K562 (cell line): ENCODE measurements around the gene POLR3K. TPM values are rescaled to one million over a fixed set of nuclear protein-coding genes. Genes with fewer than 3 reads are reported as not detected.
"Not testable (repeated sequence)": the region's sequence is repeated elsewhere in the genome, so short reads cannot be mapped to it uniquely, and the experiment has no call there.

Experiments
- ATAC-seq: fragments of 200-7000 bp; cut with Tn5 transposase; 3 replicates; pipeline ENCODE4 v1.9.1; 2020; ENCODE audit warnings: moderate library complexity
- BruUV-seq: library from RNA; stranded (reverse); fragments of 400-500 nt; replicated peaks from 2 replicates; lab custom pipeline; 2021; lab: Mats Ljungman, UMichigan
- CTCF ChIA-PET: fragments of 300-600 bp; formaldehyde crosslinking; extraction: SDS; loops from one replicate; lab custom pipeline; 2021; ENCODE audit warnings: low intra/inter-chr PET ratio; lab: Yijun Ruan, JAX
- POLR2A ChIA-PET: fragments of 300-600, 350-650 bp; sonication (Branson Sonifier 250); formaldehyde crosslinking; extraction: SDS; loops from one replicate; lab custom pipeline; 2021; ENCODE audit warnings: antibody characterized with exemption, inconsistent platforms; lab: Yijun Ruan, JAX
- DNase-seq, 4 experiments: peaks; one replicate each; pipeline versions ENCODE4 v3.0.0 to v3.0.0-alpha.2; 2011 to 2018; ENCODE audit warnings: low spot score in 3 of 4, mixed read lengths in 3 of 4; ENCODE audit errors: extremely low read depth in 1 of 4
- FAIRE-seq: peaks from 2 replicates; lab custom pipeline; 2011; peaks lifted over from hg19 to GRCh38; lab: Jason Lieb, UNC
- H2AFZ ChIP-seq: 2 replicates; pipeline ENCODE4 v1.6.0; 2011; ENCODE audit warnings: low read depth, low read length, control low read depth, inconsistent platforms
- H3K27ac ChIP-seq: fragments of 200-600 bp; 3 replicates; pipeline ENCODE4 v1.8.0; 2011; ENCODE audit warnings: low read depth, mild to moderate bottlenecking, control low read depth, inconsistent platforms, low read length, moderate library complexity, mixed read lengths; ENCODE audit errors: extremely low read depth
- H3K27me3 ChIP-seq, 2 experiments: fragments of 300-600 bp in 1 of 2; 2 replicates in 1 of 2; 3 replicates in 1 of 2; pipeline versions ENCODE4 v1.6.0 to v1.8.0; 2011; ENCODE audit warnings: inconsistent platforms in 2 of 2, low read length in 2 of 2, mild to moderate bottlenecking in 1 of 2, mixed read lengths in 1 of 2, moderate library complexity in 1 of 2; ENCODE audit not compliant: control insufficient read depth in 2 of 2, insufficient read depth in 2 of 2
- H3K36me3 ChIP-seq: fragments of 300-600 bp; 3 replicates; pipeline ENCODE4 v1.8.0; 2011; ENCODE audit warnings: mild to moderate bottlenecking, low read length, inconsistent platforms; ENCODE audit not compliant: control insufficient read depth, insufficient read depth
- H3K4me1 ChIP-seq, 2 experiments: fragments of 200-600 bp in 1 of 2; replicated peaks in 1 of 2; 2 replicates in 1 of 2; 3 replicates in 1 of 2; pipeline versions ENCODE4 v1.5.1 to v1.8.0; 2011; ENCODE audit warnings: inconsistent platforms in 2 of 2, low read length in 2 of 2, mild to moderate bottlenecking in 1 of 2, mixed read lengths in 1 of 2, moderate library complexity in 1 of 2; ENCODE audit not compliant: control insufficient read depth in 2 of 2, insufficient read depth in 2 of 2
- H3K4me2 ChIP-seq: 2 replicates; pipeline ENCODE4 v1.6.1; 2011; ENCODE audit warnings: low read length, control low read depth, inconsistent platforms, mixed read lengths; ENCODE audit not compliant: insufficient read depth
- H3K4me3 ChIP-seq: fragments of 200-600 bp; sonication (generic), shearing (Covaris generic); 2 replicates; pipeline ENCODE4 v1.5.1; 2016; ENCODE audit warnings: control low read depth, inconsistent platforms
- H3K79me2 ChIP-seq: fragments of 200-600 bp; 3 replicates; pipeline ENCODE4 v1.8.0; 2011; ENCODE audit warnings: low read length, inconsistent platforms; ENCODE audit not compliant: control insufficient read depth, insufficient read depth
- H3K9ac ChIP-seq, 2 experiments: 2 replicates each; pipeline versions ENCODE4 v1.6.0 to v1.6.1; 2011; ENCODE audit warnings: low read depth in 2 of 2, low read length in 2 of 2, control low read depth in 1 of 2, inconsistent platforms in 1 of 2, mild to moderate bottlenecking in 1 of 2, mixed read lengths in 1 of 2; ENCODE audit not compliant: insufficient read depth in 1 of 2
- H3K9me1 ChIP-seq: one replicate; pipeline ENCODE4 v1.6.0; 2011; ENCODE audit warnings: inconsistent platforms, mild to moderate bottlenecking, low read length, moderate library complexity; ENCODE audit not compliant: control insufficient read depth, insufficient read depth
- H3K9me3 ChIP-seq: replicated peaks from 2 replicates; pipeline ENCODE4 v1.5.1; 2011; ENCODE audit warnings: low read depth, low read length, inconsistent platforms; ENCODE audit not compliant: control insufficient read depth, insufficient read depth
- H4K20me1 ChIP-seq: replicated peaks from 2 replicates; pipeline ENCODE4 v1.6.1; 2011; ENCODE audit warnings: low read length, inconsistent platforms, mixed read lengths; ENCODE audit not compliant: control insufficient read depth, insufficient read depth
- SMC3 ChIP-seq: conservative IDR thresholded peaks from 2 replicates; pipeline ENCODE4 v1.6.1; 2011; ENCODE audit warnings: low read depth, low read length, improper control_type of control experiment; ENCODE audit not compliant: insufficient read depth
- WGBS: fragments of 100-300 bp; shearing (Covaris generic); methylation state at CpG from one replicate; pipeline ENCODE4 v1.1.6; 2016; ENCODE audit warnings: low coverage, mixed read lengths; ENCODE audit not compliant: insufficient coverage; ENCODE audit errors: missing lambda C conversion rate; 5-methylcytosine and 5-hydroxymethylcytosine counted together
- in situ Hi-C: fragments of 300-500 bp; cut with MboI; formaldehyde crosslinking; loops from 4 replicates; pipeline ENCODE4 v1.15.0; 2018; ENCODE audit warnings: inconsistent platforms, mixed read lengths
- intact Hi-C: fragments of 100-400 bp; cut with micrococcal nuclease; formaldehyde crosslinking; loops from 2 replicates; pipeline ENCODE4 v1.14.2; 2022
- polyA plus RNA-seq, 8 experiments: library from polyadenylated mRNA; depleted of rRNA in 4 of 8; stranded (reverse) in 5 of 8; unstranded in 3 of 8; fragments of >200 nt; fragmentation: Nextera tagmentation in 2 of 8; fragmentation: Illumina TruSeq in 1 of 8; extraction: Ambion mirVana in 2 of 8; extraction: Trizol in 1 of 8; gene quantifications; 2 replicates each; pipeline versions ENCODE4 v1.2.1 to v1.2.3, GENCODE V29; 2011 to 2014; ENCODE audit warnings: inconsistent platforms in 1 of 8, missing spikeins in 1 of 8
- total RNA-seq, 7 experiments: library from RNA; depleted of rRNA in 6 of 7; stranded (reverse); fragments of >200 nt in 6 of 7; fragmentation: Illumina TruSeq in 2 of 7; extraction: Trizol in 2 of 7; gene quantifications; 2 replicates each; pipeline versions ENCODE4 v1.2.1 to v1.2.3, GENCODE V29; 2011 to 2021; ENCODE audit warnings: low replicate concordance in 1 of 7
- TF ChIP-seq, protein P1 (sequence below), 3 experiments: IDR thresholded peaks in 2 of 3; conservative IDR thresholded peaks in 1 of 3; 2 replicates each; pipeline ENCODE4 v1.5.1; 2011 to 2012; ENCODE audit warnings: low read length in 3 of 3, mild to moderate bottlenecking in 3 of 3, control low read depth in 2 of 3, improper control_type of control experiment in 1 of 3, inconsistent platforms in 1 of 3, low read depth in 1 of 3, mixed read lengths in 1 of 3, moderate library complexity in 1 of 3; ENCODE audit not compliant: insufficient read depth in 2 of 3

Gene POLR3K
- total and polyA plus RNA-seq, 9 of the 15 experiments (the other 6 are each of a cell fraction or from before 2014, with no cell fraction given) = 42.1 to 315 (median 86.7) TPM

DNA sequence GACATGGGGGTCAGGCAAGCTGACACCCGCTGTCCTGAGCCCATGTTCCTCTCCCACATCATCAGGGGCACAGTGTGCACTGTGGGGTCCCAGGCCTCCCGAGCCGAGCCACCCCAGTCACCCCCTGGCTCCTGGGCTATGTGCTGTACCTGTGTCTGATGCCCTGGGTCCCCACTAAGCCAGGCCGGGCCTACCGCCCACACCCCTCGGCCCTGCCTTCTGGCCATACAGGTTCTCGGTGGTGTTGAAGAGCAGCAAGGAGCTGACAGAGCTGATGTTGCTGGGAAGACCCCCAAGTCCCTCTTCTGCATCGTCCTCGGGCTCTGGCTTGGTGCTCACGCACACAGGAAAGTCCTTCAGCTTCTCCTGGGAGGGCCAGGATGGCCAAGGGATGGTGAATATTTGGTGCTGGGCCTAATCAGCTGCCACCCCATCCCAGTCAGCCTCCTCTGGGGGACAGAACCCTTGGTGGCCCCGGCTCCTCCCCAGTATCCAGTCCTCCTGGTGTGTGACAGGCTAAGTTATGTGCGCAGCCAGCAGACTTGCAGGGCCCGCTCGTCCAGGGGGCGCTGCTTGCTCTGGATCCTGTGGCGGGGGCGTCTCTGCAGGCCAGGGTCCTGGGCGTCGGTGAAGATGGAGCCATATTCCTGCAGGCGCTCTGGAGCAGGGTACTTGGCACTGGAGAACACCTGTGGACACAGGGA is 36.2 kb downstream of the POLR3K start:
- H3K4me1 ChIP-seq, H3K4me3 ChIP-seq, H3K4me2 ChIP-seq, H3K79me2 ChIP-seq, DNase-seq, H3K27ac ChIP-seq, intact Hi-C loops, CTCF ChIA-PET, H2AFZ ChIP-seq, H3K9me3 ChIP-seq, BruUV-seq, ATAC-seq, H3K9me1 ChIP-seq, H3K9ac ChIP-seq, FAIRE-seq, in situ Hi-C loops, H3K36me3 ChIP-seq, H4K20me1 ChIP-seq, POLR2A ChIA-PET, H3K27me3 ChIP-seq: not testable (repeated sequence)
- 50% methylated on average over 1 of the region's 20 CpGs for WGBS

DNA sequence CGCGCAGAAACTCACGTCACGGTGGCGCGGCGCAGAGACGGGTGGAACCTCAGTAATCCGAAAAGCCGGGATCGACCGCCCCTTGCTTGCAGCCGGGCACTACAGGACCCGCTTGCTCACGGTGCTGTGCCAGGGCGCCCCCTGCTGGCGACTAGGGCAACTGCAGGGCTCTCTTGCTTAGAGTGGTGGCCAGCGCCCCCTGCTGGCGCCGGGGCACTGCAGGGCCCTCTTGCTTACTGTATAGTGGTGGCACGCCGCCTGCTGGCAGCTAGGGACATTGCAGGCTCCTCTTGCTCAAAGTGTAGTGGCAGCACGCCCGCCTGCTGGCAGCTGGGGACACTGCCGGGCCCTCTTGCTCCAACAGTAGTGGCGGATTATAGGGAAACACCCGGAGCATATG is 42.6 kb downstream of the POLR3K start:
- H3K9me1 ChIP-seq, H3K9ac ChIP-seq, ATAC-seq, CTCF ChIA-PET, BruUV-seq, H3K27me3 ChIP-seq, POLR2A ChIA-PET, H4K20me1 ChIP-seq, FAIRE-seq, H3K27ac ChIP-seq, H3K36me3 ChIP-seq, H3K9me3 ChIP-seq, H3K4me2 ChIP-seq, H2AFZ ChIP-seq, DNase-seq, H3K4me3 ChIP-seq, H3K4me1 ChIP-seq, intact Hi-C loops, H3K79me2 ChIP-seq, in situ Hi-C loops: not testable (repeated sequence)
- 9% methylated on average over 4 of the region's 27 CpGs for WGBS
- peak; percentile 23; the same call in 1 of the 2 replicates for TF ChIP-seq SMC3
- TF ChIP-seq, protein P1, sequence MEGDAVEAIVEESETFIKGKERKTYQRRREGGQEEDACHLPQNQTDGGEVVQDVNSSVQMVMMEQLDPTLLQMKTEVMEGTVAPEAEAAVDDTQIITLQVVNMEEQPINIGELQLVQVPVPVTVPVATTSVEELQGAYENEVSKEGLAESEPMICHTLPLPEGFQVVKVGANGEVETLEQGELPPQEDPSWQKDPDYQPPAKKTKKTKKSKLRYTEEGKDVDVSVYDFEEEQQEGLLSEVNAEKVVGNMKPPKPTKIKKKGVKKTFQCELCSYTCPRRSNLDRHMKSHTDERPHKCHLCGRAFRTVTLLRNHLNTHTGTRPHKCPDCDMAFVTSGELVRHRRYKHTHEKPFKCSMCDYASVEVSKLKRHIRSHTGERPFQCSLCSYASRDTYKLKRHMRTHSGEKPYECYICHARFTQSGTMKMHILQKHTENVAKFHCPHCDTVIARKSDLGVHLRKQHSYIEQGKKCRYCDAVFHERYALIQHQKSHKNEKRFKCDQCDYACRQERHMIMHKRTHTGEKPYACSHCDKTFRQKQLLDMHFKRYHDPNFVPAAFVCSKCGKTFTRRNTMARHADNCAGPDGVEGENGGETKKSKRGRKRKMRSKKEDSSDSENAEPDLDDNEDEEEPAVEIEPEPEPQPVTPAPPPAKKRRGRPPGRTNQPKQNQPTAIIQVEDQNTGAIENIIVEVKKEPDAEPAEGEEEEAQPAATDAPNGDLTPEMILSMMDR (IDR thresholded peaks at IDR 0.05 in 2 of 3, conservative IDR thresholded peaks at IDR 0.05 in 1 of 3; ENCODE audit: insufficient read depth in 2 of 3, low read depth in 1 of 3, low read length in 3 of 3) = peak; percentile 53 to 73 (median 56)
